ENCODE results near the gene JDP2. TPM values are rescaled to one million over a fixed set of nuclear protein-coding genes. Genes with fewer than 3 reads are reported as not detected.

JDP2 gene
- total RNA-seq, 2 experiments from 2014 or later, result 2.1 TPM

- Mint-ChIP-seq H3K4me1 (peaks cover 12% of the 10 kb centered on the region), H3K27ac (peak overlapping the region; percentile 45), H3K9me3 (peaks cover 3% of the 10 kb centered on the region), H3K4me3 (peak overlapping the region; percentile 51), H3K36me3 (peaks cover 2% of the 10 kb centered on the region), H3K27me3 (peaks cover 36% of the 10 kb centered on the region)
- DNase-seq, result no peak
Measured at GRCh38 chr14:75426332-75427125, 1.3 kb upstream of the JDP2 start.

- Mint-ChIP-seq H3K36me3 (peaks cover 2% of the 10 kb centered on the region), H3K27me3 (peaks cover 36% of the 10 kb centered on the region), H3K9me3 (peaks cover 3% of the 10 kb centered on the region), H3K4me1 (peaks cover 12% of the 10 kb centered on the region), H3K4me3 (peak overlapping the region; percentile 59), H3K27ac (peak overlapping the region; percentile 45)
- no peak for DNase-seq
Measured at GRCh38 chr14:75427126-75427481, 718 bp upstream of the JDP2 start.

- Mint-ChIP-seq H3K27ac (no peak overlapping the region), H3K27me3 (peaks cover 36% of the 10 kb centered on the region), H3K9me3 (peaks cover 3% of the 10 kb centered on the region), H3K36me3 (peaks cover 2% of the 10 kb centered on the region), H3K4me1 (peaks cover 12% of the 10 kb centered on the region), H3K4me3 (peak overlapping the region; percentile 70)
- DNase-seq, result peak; percentile 45
Measured at GRCh38 chr14:75428230-75429104, 645 bp downstream of the JDP2 start.

GRCh38 chr14:75429562-75429961, 1.7 kb downstream of the JDP2 start:
- no peaks in the 10 kb centered on the region for H3K9me3 Mint-ChIP-seq
- H3K4me1 Mint-ChIP-seq, result peaks cover 12% of the 10 kb centered on the region
- no peak for DNase-seq
- H3K36me3 Mint-ChIP-seq, result peaks cover 2% of the 10 kb centered on the region
- no peak overlapping the region for H3K27ac Mint-ChIP-seq
- H3K4me3 Mint-ChIP-seq, result no peak overlapping the region
- H3K27me3 Mint-ChIP-seq, result peaks cover 33% of the 10 kb centered on the region

- no peaks in the 10 kb centered on the region for H3K9me3 Mint-ChIP-seq
- H3K36me3 Mint-ChIP-seq, result peaks cover 2% of the 10 kb centered on the region
- peaks cover 12% of the 10 kb centered on the region for H3K4me1 Mint-ChIP-seq
- H3K4me3 Mint-ChIP-seq, result no peak overlapping the region
- H3K27ac Mint-ChIP-seq, result no peak overlapping the region
- H3K27me3 Mint-ChIP-seq, result peaks cover 29% of the 10 kb centered on the region
- DNase-seq, result no peak
Measured at GRCh38 chr14:75430116-75430515, 2.3 kb downstream of the JDP2 start.

- Mint-ChIP-seq H3K27me3 (peaks cover 28% of the 10 kb centered on the region), H3K27ac (no peak overlapping the region), H3K4me3 (no peak overlapping the region), H3K4me1 (peaks cover 13% of the 10 kb centered on the region), H3K9me3 (no peaks in the 10 kb centered on the region), H3K36me3 (peaks cover 1% of the 10 kb centered on the region)
- DNase-seq, result no peak
Measured at GRCh38 chr14:75430526-75430925, 2.7 kb downstream of the JDP2 start.

GRCh38 chr14:75430976-75431375, 3.2 kb downstream of the JDP2 start:
- Mint-ChIP-seq H3K27me3 (peaks cover 24% of the 10 kb centered on the region), H3K9me3 (no peaks in the 10 kb centered on the region), H3K4me1 (peaks cover 14% of the 10 kb centered on the region), H3K4me3 (no peak overlapping the region), H3K36me3 (no peaks in the 10 kb centered on the region), H3K27ac (no peak overlapping the region)
- no peak for DNase-seq

- peaks cover 17% of the 10 kb centered on the region for H3K27me3 Mint-ChIP-seq
- H3K4me3 Mint-ChIP-seq, result no peak overlapping the region
- H3K27ac Mint-ChIP-seq, result no peak overlapping the region
- DNase-seq, result no peak
- no peaks in the 10 kb centered on the region for H3K36me3 Mint-ChIP-seq
- peaks cover 6% of the 10 kb centered on the region for H3K4me1 Mint-ChIP-seq
- H3K9me3 Mint-ChIP-seq, result no peaks in the 10 kb centered on the region
Measured at GRCh38 chr14:75431827-75432226, 4.0 kb downstream of the JDP2 start.

- H3K36me3 Mint-ChIP-seq, result no peaks in the 10 kb centered on the region
- no peaks in the 10 kb centered on the region for H3K9me3 Mint-ChIP-seq
- peaks cover 15% of the 10 kb centered on the region for H3K27me3 Mint-ChIP-seq
- H3K27ac Mint-ChIP-seq, result no peak overlapping the region
- no peak for DNase-seq
- peaks cover 2% of the 10 kb centered on the region for H3K4me1 Mint-ChIP-seq
- H3K4me3 Mint-ChIP-seq, result no peak overlapping the region
Measured at GRCh38 chr14:75432411-75432810, 4.6 kb downstream of the JDP2 start.

- peaks cover 2% of the 10 kb centered on the region for H3K4me1 Mint-ChIP-seq
- H3K4me3 Mint-ChIP-seq, result no peak overlapping the region
- no peak for DNase-seq
- no peaks in the 10 kb centered on the region for H3K36me3 Mint-ChIP-seq
- H3K27ac Mint-ChIP-seq, result no peak overlapping the region
- H3K9me3 Mint-ChIP-seq, result no peaks in the 10 kb centered on the region
- H3K27me3 Mint-ChIP-seq, result peaks cover 13% of the 10 kb centered on the region
Measured at GRCh38 chr14:75433631-75434071, 5.8 kb downstream of the JDP2 start.

- Mint-ChIP-seq H3K27ac (no peak overlapping the region), H3K9me3 (no peaks in the 10 kb centered on the region), H3K4me3 (no peak overlapping the region), H3K4me1 (peaks cover 2% of the 10 kb centered on the region), H3K36me3 (no peaks in the 10 kb centered on the region), H3K27me3 (peaks cover 7% of the 10 kb centered on the region)
- no peak for DNase-seq
Measured at GRCh38 chr14:75434138-75434889, 6.5 kb downstream of the JDP2 start.

- DNase-seq, result no peak
- Mint-ChIP-seq H3K36me3 (no peaks in the 10 kb centered on the region), H3K27me3 (peaks cover 3% of the 10 kb centered on the region), H3K27ac (no peak overlapping the region), H3K4me3 (no peak overlapping the region), H3K9me3 (no peaks in the 10 kb centered on the region), H3K4me1 (peaks cover 2% of the 10 kb centered on the region)
Measured at GRCh38 chr14:75434890-75435248, 7.0 kb downstream of the JDP2 start.

- Mint-ChIP-seq H3K9me3 (no peaks in the 10 kb centered on the region), H3K36me3 (no peaks in the 10 kb centered on the region), H3K27me3 (peaks cover 3% of the 10 kb centered on the region), H3K4me3 (no peak overlapping the region), H3K4me1 (peaks cover 2% of the 10 kb centered on the region), H3K27ac (no peak overlapping the region)
- no peak for DNase-seq
Measured at GRCh38 chr14:75435473-75435872, 7.7 kb downstream of the JDP2 start.

GRCh38 chr14:75437201-75438143, 9.7 kb downstream of the JDP2 start:
- Mint-ChIP-seq H3K36me3 (no peaks in the 10 kb centered on the region), H3K9me3 (no peaks in the 10 kb centered on the region), H3K4me3 (no peak overlapping the region), H3K27ac (no peak overlapping the region), H3K27me3 (peaks cover 3% of the 10 kb centered on the region), H3K4me1 (peaks cover 2% of the 10 kb centered on the region)
- no peak for DNase-seq

All from activated naive CD8-positive, alpha-beta T cell treated with anti-CD3 and anti-CD28 coated beads for 36 hours (primary cell).